GM21367 (cell line): Measurements from ENCODE around the gene CDH13.

ENCODE experiments used
- ATAC-seq: cut with Tn5 transposase; IDR thresholded peaks from one replicate; pipeline ENCODE4 v1.9.1; 2021; ENCODE audit not compliant: unreplicated experiment

Gene CDH13

DNA sequence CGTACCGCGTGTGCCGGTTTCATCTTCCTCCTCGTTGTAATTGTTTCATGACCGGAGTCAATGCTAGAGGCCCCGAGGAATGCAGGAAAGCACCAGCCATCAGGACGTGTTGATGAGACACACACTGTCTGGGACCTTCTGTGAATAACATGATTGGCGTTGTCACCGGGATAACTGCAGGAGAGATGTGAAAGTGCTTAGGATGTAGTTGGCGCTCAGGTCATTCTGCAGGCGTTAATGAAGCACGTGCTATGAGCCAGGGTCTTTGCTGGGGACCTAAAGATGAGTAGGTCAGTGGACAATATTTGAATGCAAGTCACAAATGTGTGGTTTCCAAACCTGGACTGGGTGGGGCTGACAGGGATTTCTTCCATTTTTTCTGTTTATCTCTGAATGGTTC lies 999.4 kb downstream of the CDH13 start:
- no peak for ATAC-seq

DNA sequence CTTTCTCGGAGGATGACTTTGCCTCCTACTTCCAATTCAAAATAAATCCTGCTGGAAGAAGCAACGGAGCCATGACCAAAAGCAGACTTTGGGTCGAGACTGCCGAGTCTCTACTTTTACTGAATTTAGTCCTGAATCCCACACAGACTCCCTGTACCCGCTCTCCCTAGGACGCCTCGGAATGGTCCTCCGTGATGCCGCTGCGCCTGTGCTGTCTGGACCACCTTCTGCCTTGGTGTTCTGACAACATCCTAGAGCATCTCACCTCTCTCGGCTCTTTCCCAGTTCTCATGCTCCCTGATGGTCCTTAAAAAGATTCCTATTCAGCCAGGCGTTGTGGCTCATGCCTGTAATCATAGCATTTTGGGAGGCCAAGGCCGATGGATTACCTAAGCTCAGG lies 999.9 kb downstream of the CDH13 start:
- no peak for ATAC-seq

DNA sequence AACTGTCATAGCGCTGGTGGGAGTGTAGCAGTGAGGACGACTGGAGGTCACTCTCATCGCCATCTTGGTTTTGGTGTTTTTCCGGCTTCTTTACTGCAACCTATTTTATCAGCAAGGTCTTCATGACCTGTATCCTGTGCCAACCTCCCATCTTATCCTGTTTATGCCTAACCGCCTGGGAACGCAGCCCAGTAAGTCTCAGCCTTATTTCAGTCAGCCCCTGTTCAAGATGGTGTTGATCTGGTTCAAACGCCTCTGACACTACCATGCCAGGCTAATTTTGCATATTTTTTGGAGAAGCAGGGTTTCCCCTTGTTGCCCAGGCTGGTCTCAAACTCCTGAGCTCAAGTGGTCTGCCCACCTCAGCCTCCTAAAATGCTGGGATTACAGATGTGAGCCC lies 1001.2 kb downstream of the CDH13 start:
- no peak for ATAC-seq

DNA sequence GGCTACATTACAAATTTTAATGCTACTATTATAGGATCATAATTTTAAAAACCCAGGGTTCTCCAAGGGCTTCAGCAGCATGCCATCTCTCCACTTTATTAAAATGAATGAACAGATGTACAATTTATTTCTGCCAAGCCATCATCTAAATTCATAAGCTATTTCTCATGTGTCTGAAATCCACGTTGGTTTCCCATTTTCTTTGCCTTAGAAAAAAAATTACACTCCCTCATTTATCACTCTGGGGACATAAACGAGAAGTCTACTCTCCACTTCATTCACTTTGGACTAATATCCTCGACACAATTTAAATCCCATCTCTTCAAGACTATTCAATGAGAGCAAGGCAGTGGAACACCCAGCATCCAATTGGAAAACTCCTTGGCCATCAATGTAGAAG lies 1002.7 kb downstream of the CDH13 start:
- ATAC-seq, result no peak

DNA sequence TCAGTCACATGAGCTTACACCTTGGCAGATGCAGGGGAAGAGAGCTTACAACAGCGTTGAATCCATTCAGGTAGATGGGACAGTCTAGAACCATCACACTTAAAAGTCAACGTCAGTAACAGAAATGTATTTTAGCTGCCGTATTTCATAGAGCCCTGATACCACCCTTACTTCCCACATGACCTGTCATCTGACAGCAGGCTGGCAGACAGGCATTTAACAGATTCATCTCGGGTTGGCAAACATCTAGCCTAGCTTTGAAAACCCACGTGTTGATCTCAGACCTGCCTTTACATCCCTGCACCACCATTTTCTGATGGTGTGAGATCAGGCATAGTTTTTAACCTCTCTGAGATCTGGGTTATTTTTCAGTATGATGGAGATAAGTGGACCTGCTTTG lies 1003.1 kb downstream of the CDH13 start:
- ATAC-seq, result no peak

DNA sequence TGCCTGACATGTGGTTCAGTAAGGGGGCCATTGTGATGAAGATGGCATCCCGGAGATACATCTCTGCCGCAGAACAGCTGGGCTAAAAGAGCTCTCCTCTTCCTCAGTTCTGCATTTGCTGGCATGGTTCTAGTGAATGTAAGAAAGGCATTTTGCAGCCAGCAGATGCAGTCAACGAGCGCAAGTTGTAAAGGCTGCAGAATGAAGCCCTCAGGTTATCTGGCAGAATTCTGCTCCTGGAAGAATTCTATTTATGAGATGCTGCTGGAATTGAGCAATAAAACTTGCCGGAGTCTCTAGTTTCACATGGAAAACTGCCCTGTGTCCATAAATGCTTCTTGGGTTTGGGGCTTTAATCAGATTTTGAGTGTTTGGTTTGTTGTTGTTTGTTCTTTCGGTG lies 1004.2 kb downstream of the CDH13 start:
- ATAC-seq, result no peak

DNA sequence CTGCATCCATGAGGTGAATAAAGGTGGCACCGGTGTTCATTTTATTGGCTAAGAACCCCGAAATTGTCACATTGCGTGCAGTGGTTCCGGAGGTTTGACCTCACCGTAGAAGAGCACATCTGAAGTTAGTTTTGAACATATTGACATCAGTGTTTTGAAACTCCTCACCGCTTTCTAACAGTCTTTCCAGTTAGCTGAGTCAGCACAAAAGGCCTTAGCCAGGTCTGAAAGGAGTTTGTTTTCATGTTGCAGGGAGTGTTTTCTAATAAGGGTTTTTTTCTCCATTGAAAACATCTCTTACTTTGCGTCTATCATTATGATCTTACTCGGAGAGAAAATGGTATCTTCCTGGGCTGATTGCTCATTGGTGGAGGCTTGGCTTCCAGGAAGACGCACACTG lies 1006.5 kb downstream of the CDH13 start:
- no peak for ATAC-seq

DNA sequence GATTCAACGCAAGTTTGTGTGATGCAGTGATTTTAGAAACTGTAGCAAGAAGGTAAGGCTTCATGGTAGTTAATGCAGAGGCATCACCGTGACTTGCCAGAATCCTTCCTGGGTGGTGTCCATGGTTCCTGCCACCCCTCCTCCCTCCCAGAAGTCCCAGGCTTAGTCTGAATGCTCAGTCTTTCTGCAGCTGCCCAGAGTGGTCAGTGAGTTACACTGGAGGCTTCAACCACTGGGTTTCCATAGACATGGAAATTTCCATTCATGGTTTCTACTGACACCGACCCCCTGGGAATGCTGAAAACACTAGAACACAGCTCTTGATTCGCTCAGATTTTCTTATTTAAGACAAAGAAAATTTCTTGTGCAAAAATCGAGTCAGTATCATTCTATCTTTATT lies 1021.6 kb downstream of the CDH13 start:
- no peak for ATAC-seq

DNA sequence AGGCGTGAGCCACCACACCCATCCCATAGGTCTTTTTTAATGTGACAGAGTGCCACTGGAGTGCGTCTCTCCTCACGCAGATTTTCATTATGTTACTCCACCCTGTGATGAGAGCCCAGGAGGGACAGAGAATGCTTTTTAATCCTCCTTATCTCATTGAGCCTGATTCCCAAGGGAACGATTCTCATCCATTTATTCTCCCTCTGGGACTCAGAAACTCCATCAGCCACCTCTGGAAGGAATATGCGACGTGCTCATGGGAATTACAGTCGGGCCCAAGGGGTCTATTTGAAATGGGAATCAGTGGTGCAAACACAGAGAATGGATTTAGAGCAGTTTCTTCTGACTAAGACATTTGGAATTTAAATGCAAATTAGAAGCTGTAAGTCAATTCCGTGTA lies 1025.1 kb downstream of the CDH13 start:
- no peak for ATAC-seq

DNA sequence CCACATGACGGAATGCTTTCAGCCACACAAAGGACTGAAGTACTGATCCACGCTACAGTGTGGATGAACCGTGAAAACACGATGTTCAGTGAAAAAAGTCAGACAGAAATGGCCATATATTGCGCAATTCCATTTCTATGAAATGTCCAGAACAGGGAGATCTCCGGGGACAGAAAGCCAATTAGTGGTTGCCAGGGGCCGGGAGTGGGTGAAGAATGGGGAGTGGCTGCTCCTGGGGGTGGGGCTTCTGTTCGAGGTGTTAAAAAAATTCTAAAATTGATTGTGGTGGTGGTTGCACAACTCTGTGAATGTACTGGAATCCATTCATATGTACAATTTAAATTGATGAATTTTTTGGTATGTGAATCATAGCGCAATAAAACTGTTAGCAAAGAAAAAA lies 1026.2 kb downstream of the CDH13 start:
- no peak for ATAC-seq

DNA sequence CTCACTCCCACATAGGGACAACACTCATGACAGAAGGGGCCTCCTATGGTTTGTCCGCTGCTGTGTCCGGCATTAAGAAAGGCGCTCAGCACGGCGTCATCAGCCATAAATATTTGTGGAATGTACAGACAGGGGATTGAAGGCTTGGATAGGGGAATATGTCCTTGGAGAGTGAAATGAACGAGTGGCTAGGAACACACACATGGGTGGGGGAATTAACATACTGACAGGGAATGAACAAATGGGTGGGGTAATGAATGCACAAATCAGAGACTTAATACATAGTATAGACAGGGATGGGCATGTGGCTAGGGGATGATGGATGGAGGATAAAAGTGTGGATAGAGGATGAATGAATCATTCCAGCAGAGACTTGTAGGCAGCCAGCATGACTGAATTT lies 1027.0 kb downstream of the CDH13 start:
- no peak for ATAC-seq

DNA sequence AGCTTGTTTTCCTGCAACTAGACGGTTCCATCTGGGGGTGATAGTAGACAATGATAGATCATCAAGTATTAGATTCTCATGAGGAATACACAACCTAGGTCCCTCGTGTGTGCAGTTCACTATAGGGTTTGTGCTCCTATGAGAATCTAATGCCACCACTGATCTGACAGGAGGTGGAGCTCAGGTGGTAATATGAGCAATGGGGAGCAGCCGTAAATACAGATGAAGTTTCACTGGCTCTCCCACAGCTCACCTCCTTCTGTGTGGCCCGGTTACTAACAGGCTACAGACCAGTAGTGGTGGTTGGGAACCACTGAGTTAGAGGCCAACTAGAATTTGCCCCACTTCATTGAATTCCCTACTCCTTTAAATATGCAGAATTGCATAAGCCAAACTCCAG lies 1033.5 kb downstream of the CDH13 start:
- ATAC-seq, result no peak

DNA sequence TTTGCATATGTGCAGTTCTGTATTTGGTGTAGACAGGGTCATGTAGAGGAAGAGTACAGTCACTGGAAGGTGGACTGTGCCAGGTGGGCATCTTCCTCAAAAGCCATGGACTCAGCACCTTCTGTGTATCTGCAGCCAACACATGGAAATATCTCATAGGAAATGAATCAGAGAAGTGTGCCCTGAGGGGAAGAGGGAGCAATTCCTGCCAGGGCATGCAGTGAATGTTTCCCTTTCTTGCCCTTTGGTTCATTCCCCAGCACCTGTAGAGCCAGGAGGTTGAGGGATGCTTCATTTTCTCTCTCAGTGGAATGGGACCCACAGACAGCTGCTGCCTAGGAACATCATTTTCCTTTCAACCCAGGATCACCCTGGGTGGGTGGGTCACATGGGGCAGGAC lies 1034.9 kb downstream of the CDH13 start:
- no peak for ATAC-seq

DNA sequence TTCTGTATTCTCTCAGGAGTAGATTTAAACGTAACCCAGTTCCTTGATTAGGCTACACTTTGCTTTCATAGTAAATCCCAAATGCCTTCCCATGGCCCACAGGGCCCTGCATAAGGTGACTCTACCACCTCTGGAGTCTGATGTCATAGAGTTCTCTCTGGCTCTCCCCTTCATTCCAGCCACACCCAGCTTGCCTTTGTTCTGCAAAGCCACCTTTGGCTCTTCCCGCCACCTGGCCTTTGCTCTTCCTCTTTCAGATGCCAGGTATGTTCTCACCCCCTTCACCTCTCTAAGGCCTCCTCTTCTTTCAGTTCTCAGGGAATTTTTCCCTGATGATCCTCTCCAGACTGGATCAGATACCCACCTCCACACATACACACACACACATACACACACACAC lies 1039.7 kb downstream of the CDH13 start:
- no peak for ATAC-seq

DNA sequence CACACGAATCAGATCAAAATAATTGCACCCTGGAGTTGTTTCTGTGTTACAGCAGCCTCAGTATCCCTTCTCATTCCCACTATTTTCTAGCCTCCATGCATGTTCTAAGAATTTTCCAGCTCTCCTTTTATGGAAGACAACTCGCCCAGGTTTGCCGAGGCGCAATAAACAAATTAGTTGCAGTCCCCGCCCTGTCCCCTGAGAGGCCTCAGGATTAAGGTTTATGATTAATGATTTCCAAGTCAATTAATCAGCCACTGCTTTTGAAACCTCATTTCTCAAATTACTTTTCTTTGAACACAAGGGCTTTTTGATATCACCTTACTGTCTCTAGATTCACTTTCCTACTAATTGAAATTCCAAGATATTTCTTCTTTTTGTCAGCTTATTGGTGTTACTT lies 1042.7 kb downstream of the CDH13 start:
- ATAC-seq, result no peak

DNA sequence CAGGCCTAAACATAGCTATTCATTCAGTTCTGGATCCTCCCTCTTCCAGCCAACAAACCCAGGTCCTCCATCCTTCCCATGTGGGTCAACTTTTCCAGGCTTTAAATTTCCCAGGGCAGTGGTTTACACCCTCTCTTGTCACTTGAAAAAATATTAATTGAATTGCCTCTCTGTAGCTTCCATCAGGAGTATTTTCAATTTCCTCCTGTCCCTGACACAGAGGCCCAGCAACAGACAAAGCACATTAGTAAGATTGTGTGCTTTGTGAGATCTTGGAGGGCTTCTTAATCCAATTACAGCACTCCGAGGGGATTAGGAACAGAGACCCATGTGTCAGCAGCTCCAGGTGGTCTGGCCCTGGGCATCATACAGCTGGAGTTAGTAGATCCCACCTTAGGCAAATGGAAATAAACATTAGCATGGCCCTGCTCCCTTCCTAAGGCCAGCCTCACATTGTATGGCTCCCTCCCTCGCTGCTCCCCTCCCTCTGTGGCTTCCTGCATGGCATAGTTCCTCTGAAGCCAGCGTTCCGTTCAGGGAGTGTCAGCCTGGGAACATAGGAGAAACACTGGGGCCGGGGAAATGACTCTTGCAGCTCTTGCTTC lies 1048.3 kb downstream of the CDH13 start:
- ATAC-seq, result no peak

DNA sequence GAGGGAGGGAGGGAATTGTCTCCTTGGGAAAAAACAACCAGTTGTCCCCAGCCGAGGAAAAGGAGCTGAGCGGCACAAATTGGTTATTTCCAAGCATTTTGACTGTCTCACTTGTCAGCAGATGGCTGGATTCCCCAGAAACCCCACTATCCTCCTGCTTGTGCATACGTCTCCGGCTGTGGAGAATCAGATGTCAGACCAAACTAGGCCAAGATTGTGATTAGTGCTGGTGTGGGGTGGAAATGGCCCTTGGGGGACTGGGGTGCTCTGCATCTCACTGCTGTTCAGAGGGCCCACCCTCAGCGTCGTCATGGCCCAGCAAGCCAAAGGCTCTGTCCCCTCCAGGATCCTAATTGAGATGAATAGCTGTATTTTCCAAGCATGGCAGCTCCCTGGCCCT lies 1049.3 kb downstream of the CDH13 start:
- no peak for ATAC-seq

DNA sequence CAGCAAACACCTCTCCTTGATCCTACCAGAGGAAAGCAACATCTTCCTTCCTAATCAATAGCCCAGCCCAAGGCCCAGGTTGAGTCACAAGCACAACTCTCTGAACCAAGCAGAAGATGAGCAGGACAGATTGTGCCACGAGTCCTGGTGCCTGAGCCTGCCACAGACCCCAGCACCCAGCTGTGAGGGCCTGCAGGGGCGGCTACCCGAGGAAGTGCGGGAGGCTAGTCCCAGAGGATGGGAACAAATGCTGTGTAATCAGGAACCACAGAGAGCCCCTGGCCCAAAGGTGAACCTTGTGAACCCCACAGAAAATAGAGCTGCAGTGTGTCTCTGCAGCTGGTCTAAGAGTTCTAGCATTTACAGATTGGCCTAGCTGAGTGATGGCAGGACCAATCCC lies 1054.2 kb downstream of the CDH13 start:
- no peak for ATAC-seq

DNA sequence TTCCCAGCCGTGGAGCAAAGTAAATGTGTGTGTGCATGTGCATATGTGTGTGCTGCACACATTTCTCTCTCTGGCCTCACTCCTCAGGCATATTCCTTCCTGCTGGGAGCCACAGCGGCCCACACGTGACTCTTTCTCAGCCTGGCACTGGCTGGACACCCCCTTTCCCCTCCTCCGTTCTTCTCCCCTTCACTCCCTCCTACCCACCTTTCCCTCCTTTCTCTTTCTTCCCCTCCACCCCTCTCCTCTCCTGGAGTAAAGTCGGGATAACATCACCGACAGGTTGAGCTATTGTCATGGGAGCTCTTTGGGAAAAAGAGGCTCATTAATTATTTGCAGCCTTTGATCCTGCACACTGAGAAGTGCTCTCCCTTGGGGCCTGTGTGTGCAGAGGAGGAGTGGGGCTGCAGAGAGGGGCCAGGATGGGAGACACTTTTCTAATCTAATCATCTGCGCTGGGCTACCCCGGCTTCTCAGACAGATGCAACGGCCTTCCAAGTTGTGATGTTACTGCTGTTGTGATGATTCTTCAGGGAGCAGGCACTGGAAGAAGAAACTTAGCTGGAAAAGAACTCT lies 1054.7 kb downstream of the CDH13 start:
- ATAC-seq, result no peak

DNA sequence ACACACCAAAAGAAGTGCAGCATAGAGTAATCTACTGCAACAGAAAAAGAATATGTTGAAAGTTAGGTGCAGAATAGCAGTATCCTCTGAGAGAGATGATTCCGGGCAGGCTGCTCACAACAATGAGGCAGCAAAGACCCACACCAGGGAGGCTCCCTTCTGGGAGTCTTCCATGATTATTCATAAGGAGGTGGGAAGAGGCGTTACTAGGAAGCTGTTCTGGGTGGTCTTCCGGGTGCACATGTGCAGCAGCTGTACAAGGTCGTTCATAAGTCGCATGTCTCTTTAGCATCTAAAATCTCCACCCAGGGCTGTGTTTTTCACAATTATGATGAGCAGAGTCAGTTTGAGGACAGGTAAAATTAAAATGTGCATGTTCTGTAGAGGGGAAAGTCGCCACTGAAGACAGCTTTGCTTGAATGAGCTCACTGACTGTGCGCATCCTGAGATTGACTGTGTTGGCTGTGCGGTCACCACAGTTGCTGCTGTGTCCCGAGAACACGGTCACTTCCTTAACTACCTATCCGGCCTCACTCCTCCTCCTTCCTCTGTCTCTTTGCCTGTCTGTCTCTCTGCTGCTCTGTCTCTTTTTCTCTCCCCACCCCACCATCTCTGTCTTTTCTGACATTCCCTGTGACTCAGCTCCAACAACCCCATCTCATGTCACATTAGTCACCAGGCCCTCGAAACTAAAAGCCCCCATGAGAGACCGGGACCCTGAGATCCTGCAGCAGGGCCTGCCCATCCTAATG lies 1055.5 kb downstream of the CDH13 start:
- no peak for ATAC-seq

DNA sequence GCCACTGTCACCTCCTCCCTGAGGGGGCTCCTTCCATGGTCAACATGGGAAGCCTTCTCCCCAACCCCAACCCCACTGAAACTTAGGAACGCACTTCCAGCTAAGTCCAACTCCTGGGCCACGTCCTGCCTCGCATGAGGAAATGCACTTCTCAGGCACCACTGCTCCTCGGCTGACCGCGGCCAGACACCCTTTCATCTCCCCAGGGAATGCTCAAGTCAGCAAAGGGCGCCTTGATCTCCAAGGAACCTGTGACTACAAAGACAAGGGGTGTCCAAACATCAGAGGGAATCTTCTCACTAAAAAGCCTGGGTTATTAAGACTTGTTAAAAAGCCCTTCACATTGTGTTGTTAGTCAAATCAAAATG lies 1056.1 kb downstream of the CDH13 start:
- no peak for ATAC-seq

DNA sequence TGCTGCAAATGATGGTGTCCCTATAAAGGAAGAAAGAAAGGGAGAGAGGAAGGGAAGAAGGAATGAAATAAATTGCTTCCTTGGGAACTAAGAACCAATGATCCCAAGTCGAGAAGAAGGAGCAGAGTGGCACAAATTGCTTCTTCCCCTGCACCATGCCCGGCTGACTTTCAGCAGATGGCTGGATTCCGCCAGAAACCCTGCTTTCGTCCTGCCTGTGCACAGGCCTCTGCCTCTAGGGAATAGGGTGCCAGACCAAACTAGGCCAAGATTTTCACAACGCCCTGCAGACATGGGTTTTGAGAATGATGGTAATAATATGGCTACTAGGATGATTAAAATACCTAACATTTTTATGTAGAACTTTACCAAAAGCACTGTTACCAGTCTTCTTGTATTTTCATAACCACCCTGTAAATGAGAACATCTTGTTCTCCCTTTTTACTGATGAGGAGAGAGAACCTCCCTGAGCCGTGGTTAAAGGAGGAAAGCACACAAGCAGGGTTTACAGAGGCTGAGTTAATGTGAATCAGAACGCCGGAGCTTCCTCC lies 1058.9 kb downstream of the CDH13 start:
- no peak for ATAC-seq

DNA sequence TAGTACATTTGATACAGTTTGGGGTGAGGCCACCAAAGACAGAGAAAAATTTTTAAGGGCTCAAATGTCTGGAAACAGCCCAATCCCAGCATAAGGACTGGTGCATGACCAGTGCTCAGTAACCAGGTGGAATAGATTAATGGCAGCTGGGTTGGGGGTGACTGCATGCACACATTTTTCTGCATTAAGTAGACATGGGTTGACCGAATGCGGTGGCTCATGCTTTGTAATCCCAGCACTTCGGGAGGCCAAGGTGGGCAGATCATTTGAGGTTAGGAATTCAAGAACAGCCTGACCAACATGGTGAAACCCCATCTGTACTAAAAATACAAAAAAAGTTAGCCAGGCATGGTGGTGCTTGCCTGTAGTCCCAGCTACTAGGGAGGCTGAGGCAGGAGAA lies 1060.0 kb downstream of the CDH13 start:
- no peak for ATAC-seq
